ENCODE data around the gene AKAP3.
A peak's percentile ranks its signal among the peaks of the same experiment; 100 is the strongest.

The AKAP3 gene

GRCh38 chr12:4648501-4649357 lies at the start of gene AKAP3, which contains the start of gene NDUFA9:
Gene AKAP3 (minus strand): TSS chr12:4649051. CDS start chr12:4638196, 10,855 bp downstream.
Gene NDUFA9 (plus strand): TSS chr12:4649114. CDS start chr12:4649127, 13 bp downstream.
- peaks cover 35% of the 10 kb centered on the region for H3K4me1 Mint-ChIP-seq

GRCh38 chr12:4690760-4691159 lies 41.9 kb upstream of the AKAP3 start:
- Mint-ChIP-seq H3K27me3 (no peaks in the 10 kb centered on the region), H3K36me3 (ENCODE audit: insufficient read depth) (peaks cover 21% of the 10 kb centered on the region), H3K4me1 (no peaks in the 10 kb centered on the region), H3K27ac (ENCODE audit: low read depth) (no peak overlapping the region), H3K4me3 (no peak overlapping the region), H3K9me3 (no peaks in the 10 kb centered on the region)
- ATAC-seq (replicated peaks; ENCODE audit: extremely low read depth, poor library complexity, severe bottlenecking) (no peak), DNase-seq (ENCODE audit: low spot score in 2 of 2) (no peak)

More at GRCh38 chr12:4648501-4649357, at the start of gene AKAP3, which contains the start of gene NDUFA9:
- H3K9me3 Mint-ChIP-seq = no peaks in the 10 kb centered on the region
- ATAC-seq (replicated peaks; ENCODE audit: extremely low read depth, poor library complexity, severe bottlenecking) = peak; percentile 90
- DNase-seq (ENCODE audit: low spot score in 2 of 2) = peak; percentile 61
- H3K27me3 Mint-ChIP-seq = no peaks in the 10 kb centered on the region
- H3K4me3 Mint-ChIP-seq = peak within 1 kb of the TSS; percentile 93
- peak within 1 kb of the TSS; percentile 90 for H3K27ac Mint-ChIP-seq (ENCODE audit: low read depth)
- peaks cover 9% of the 10 kb centered on the region for H3K36me3 Mint-ChIP-seq (ENCODE audit: insufficient read depth)

GRCh38 chr12:4685317-4685716 lies 36.5 kb upstream of the AKAP3 start:
- H3K4me3 Mint-ChIP-seq = no peak overlapping the region
- H3K4me1 Mint-ChIP-seq = no peaks in the 10 kb centered on the region
- no peak for DNase-seq (ENCODE audit: low spot score in 2 of 2)
- no peaks in the 10 kb centered on the region for H3K9me3 Mint-ChIP-seq
- peaks cover 44% of the 10 kb centered on the region for H3K36me3 Mint-ChIP-seq (ENCODE audit: insufficient read depth)
- H3K27me3 Mint-ChIP-seq = no peaks in the 10 kb centered on the region
- no peak for ATAC-seq (replicated peaks; ENCODE audit: extremely low read depth, poor library complexity, severe bottlenecking)
- H3K27ac Mint-ChIP-seq (ENCODE audit: low read depth) = no peak overlapping the region

GRCh38 chr12:4681732-4682131 lies 32.9 kb upstream of the AKAP3 start:
- Mint-ChIP-seq H3K36me3 (ENCODE audit: insufficient read depth) (peaks cover 42% of the 10 kb centered on the region), H3K9me3 (no peaks in the 10 kb centered on the region)

GRCh38 chr12:4679711-4680110 lies 30.9 kb upstream of the AKAP3 start:
- Mint-ChIP-seq H3K9me3 (no peaks in the 10 kb centered on the region), H3K4me1 (peaks cover 6% of the 10 kb centered on the region), H3K27ac (ENCODE audit: low read depth) (no peak overlapping the region), H3K36me3 (ENCODE audit: insufficient read depth) (peaks cover 28% of the 10 kb centered on the region), H3K4me3 (no peak overlapping the region), H3K27me3 (no peaks in the 10 kb centered on the region)
- no peak for DNase-seq (ENCODE audit: low spot score in 2 of 2)
- no peak for ATAC-seq (replicated peaks; ENCODE audit: extremely low read depth, poor library complexity, severe bottlenecking)

More at GRCh38 chr12:4681732-4682131, 32.9 kb upstream of the AKAP3 start:
- H3K4me3 Mint-ChIP-seq = no peak overlapping the region
- ATAC-seq (replicated peaks; ENCODE audit: extremely low read depth, poor library complexity, severe bottlenecking) = no peak
- no peak for DNase-seq (ENCODE audit: low spot score in 2 of 2)
- H3K27ac Mint-ChIP-seq (ENCODE audit: low read depth) = no peak overlapping the region
- H3K4me1 Mint-ChIP-seq = peaks cover 6% of the 10 kb centered on the region
- H3K27me3 Mint-ChIP-seq = no peaks in the 10 kb centered on the region

- DNase-seq (ENCODE audit: low spot score in 2 of 2) (no peak), ATAC-seq (replicated peaks; ENCODE audit: extremely low read depth, poor library complexity, severe bottlenecking) (no peak)
- Mint-ChIP-seq H3K27me3 (no peaks in the 10 kb centered on the region), H3K27ac (ENCODE audit: low read depth) (no peak overlapping the region), H3K36me3 (ENCODE audit: insufficient read depth) (peaks cover 47% of the 10 kb centered on the region), H3K9me3 (no peaks in the 10 kb centered on the region), H3K4me1 (peaks cover 12% of the 10 kb centered on the region), H3K4me3 (no peak overlapping the region)
These were observed 16.4 kb upstream of the AKAP3 start for GRCh38 chr12:4665236-4665635.

- Mint-ChIP-seq H3K36me3 (ENCODE audit: insufficient read depth) (peaks cover 37% of the 10 kb centered on the region), H3K9me3 (no peaks in the 10 kb centered on the region), H3K4me3 (no peak overlapping the region), H3K4me1 (peaks cover 12% of the 10 kb centered on the region), H3K27ac (ENCODE audit: low read depth) (no peak overlapping the region), H3K27me3 (no peaks in the 10 kb centered on the region)
- ATAC-seq (replicated peaks; ENCODE audit: extremely low read depth, poor library complexity, severe bottlenecking) (no peak), DNase-seq (ENCODE audit: low spot score in 2 of 2) (no peak)
These were observed 15.2 kb upstream of the AKAP3 start for GRCh38 chr12:4663971-4664505.

- H3K27me3 Mint-ChIP-seq = no peaks in the 10 kb centered on the region
- H3K27ac Mint-ChIP-seq (ENCODE audit: low read depth) = no peak overlapping the region
- ATAC-seq (replicated peaks; ENCODE audit: extremely low read depth, poor library complexity, severe bottlenecking) (no peak), DNase-seq (ENCODE audit: low spot score in 2 of 2) (no peak)
- H3K36me3 Mint-ChIP-seq (ENCODE audit: insufficient read depth) = peaks cover 42% of the 10 kb centered on the region
- no peaks in the 10 kb centered on the region for H3K9me3 Mint-ChIP-seq
- no peak overlapping the region for H3K4me3 Mint-ChIP-seq
- H3K4me1 Mint-ChIP-seq = peaks cover 49% of the 10 kb centered on the region
These were observed 4.8 kb upstream of the AKAP3 start for GRCh38 chr12:4653691-4654090.

- Mint-ChIP-seq H3K4me3 (no peak overlapping the region), H3K27me3 (no peaks in the 10 kb centered on the region), H3K9me3 (no peaks in the 10 kb centered on the region), H3K4me1 (peaks cover 49% of the 10 kb centered on the region), H3K36me3 (ENCODE audit: insufficient read depth) (peaks cover 41% of the 10 kb centered on the region), H3K27ac (ENCODE audit: low read depth) (no peak overlapping the region)
- DNase-seq (ENCODE audit: low spot score in 2 of 2) = no peak
- ATAC-seq (replicated peaks; ENCODE audit: extremely low read depth, poor library complexity, severe bottlenecking) = no peak
These were observed 4.4 kb upstream of the AKAP3 start for GRCh38 chr12:4653257-4653656.

- Mint-ChIP-seq H3K27ac (ENCODE audit: low read depth) (peak overlapping the region; percentile 90), H3K9me3 (no peaks in the 10 kb centered on the region)
These were observed 459 bp upstream of the AKAP3 start for GRCh38 chr12:4649358-4649661.

GRCh38 chr12:4648104-4648500 lies 749 bp downstream of the AKAP3 start:
- Mint-ChIP-seq H3K27me3 (peaks cover 4% of the 10 kb centered on the region), H3K27ac (ENCODE audit: low read depth) (peak overlapping the region; percentile 90), H3K4me3 (peak overlapping the region; percentile 93), H3K36me3 (ENCODE audit: insufficient read depth) (peaks cover 9% of the 10 kb centered on the region), H3K4me1 (peaks cover 33% of the 10 kb centered on the region), H3K9me3 (no peaks in the 10 kb centered on the region)
- ATAC-seq (replicated peaks; ENCODE audit: extremely low read depth, poor library complexity, severe bottlenecking) (no peak), DNase-seq (ENCODE audit: low spot score in 2 of 2) (no peak)

More at GRCh38 chr12:4649358-4649661, 459 bp upstream of the AKAP3 start:
- ATAC-seq (replicated peaks; ENCODE audit: extremely low read depth, poor library complexity, severe bottlenecking) (peak; percentile 5), DNase-seq (ENCODE audit: low spot score in 2 of 2) (no peak)
- H3K4me1 Mint-ChIP-seq = peaks cover 38% of the 10 kb centered on the region
- no peaks in the 10 kb centered on the region for H3K27me3 Mint-ChIP-seq
- peaks cover 11% of the 10 kb centered on the region for H3K36me3 Mint-ChIP-seq (ENCODE audit: insufficient read depth)
- H3K4me3 Mint-ChIP-seq = peak overlapping the region; percentile 93

GRCh38 chr12:4645023-4645422 lies 3.8 kb downstream of the AKAP3 start:
- Mint-ChIP-seq H3K9me3 (no peaks in the 10 kb centered on the region), H3K27me3 (peaks cover 32% of the 10 kb centered on the region), H3K4me1 (peaks cover 11% of the 10 kb centered on the region), H3K4me3 (no peak overlapping the region), H3K27ac (ENCODE audit: low read depth) (no peak overlapping the region), H3K36me3 (ENCODE audit: insufficient read depth) (peaks cover 7% of the 10 kb centered on the region)
- ATAC-seq (replicated peaks; ENCODE audit: extremely low read depth, poor library complexity, severe bottlenecking) (no peak), DNase-seq (ENCODE audit: low spot score in 2 of 2) (no peak)

GRCh38 chr12:4643747-4644146 lies 5.1 kb downstream of the AKAP3 start:
- Mint-ChIP-seq H3K4me1 (no peaks in the 10 kb centered on the region), H3K4me3 (no peak overlapping the region), H3K27me3 (peaks cover 43% of the 10 kb centered on the region), H3K9me3 (no peaks in the 10 kb centered on the region), H3K27ac (ENCODE audit: low read depth) (no peak overlapping the region), H3K36me3 (ENCODE audit: insufficient read depth) (peaks cover 1% of the 10 kb centered on the region)
- ATAC-seq (replicated peaks; ENCODE audit: extremely low read depth, poor library complexity, severe bottlenecking) (no peak), DNase-seq (ENCODE audit: low spot score in 2 of 2) (no peak)

Data from central memory CD8-positive, alpha-beta T cell (primary cell).